ENCODE data around the gene SAMD9L.

DNA sequence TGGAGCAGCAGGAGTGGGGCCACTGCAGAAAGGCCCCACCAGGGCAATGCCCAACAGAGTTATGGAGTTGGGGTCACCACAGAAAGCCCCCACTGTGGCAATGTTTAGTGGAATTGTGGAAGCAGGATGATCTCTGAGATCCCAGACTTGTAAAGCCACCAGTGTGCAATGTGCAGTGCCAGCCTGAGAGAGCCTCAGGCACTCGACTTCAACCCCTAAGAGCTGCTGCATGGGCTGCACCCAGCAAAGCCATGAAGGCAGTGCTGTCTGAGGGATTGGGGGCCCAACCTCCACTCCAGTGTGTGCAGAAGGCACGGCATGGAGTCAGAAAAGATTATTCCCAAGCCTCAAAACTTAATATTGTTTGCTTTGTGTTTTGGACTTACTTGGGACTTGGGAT lies 50.8 kb downstream of the SAMD9L start:
- TF ChIP-seq TOX (CRISPR knock-in tag; IDR thresholded peaks at IDR 0.05; ENCODE audit: borderline replicate concordance) (no peak), ZFP3 (CRISPR knock-in tag; IDR thresholded peaks at IDR 0.05) (no peak), ZNF8 (CRISPR knock-in tag; IDR thresholded peaks at IDR 0.05) (no peak), ZNF565 (CRISPR knock-in tag; conservative IDR thresholded peaks at IDR 0.05; ENCODE audit: low read depth) (no peak), SNAI2 (CRISPR knock-in tag; IDR thresholded peaks at IDR 0.05) (no peak), OSR1 (CRISPR knock-in tag; IDR thresholded peaks at IDR 0.05) (no peak), ARNTL (CRISPR knock-in tag; IDR thresholded peaks at IDR 0.05; ENCODE audit: borderline replicate concordance, low read depth) (no peak), RARB (CRISPR knock-in tag; IDR thresholded peaks at IDR 0.05) (no peak), ISL1 (CRISPR knock-in tag; IDR thresholded peaks at IDR 0.05) (no peak)
- TF ChIP-seq, protein P1, sequence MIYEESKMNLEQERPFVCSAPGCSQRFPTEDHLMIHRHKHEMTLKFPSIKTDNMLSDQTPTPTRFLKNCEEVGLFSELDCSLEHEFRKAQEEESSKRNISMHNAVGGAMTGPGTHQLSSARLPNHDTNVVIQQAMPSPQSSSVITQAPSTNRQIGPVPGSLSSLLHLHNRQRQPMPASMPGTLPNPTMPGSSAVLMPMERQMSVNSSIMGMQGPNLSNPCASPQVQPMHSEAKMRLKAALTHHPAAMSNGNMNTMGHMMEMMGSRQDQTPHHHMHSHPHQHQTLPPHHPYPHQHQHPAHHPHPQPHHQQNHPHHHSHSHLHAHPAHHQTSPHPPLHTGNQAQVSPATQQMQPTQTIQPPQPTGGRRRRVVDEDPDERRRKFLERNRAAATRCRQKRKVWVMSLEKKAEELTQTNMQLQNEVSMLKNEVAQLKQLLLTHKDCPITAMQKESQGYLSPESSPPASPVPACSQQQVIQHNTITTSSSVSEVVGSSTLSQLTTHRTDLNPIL (CRISPR knock-in tag; IDR thresholded peaks at IDR 0.05; ENCODE audit: low read depth): no peak
- TF ChIP-seq, protein P2, sequence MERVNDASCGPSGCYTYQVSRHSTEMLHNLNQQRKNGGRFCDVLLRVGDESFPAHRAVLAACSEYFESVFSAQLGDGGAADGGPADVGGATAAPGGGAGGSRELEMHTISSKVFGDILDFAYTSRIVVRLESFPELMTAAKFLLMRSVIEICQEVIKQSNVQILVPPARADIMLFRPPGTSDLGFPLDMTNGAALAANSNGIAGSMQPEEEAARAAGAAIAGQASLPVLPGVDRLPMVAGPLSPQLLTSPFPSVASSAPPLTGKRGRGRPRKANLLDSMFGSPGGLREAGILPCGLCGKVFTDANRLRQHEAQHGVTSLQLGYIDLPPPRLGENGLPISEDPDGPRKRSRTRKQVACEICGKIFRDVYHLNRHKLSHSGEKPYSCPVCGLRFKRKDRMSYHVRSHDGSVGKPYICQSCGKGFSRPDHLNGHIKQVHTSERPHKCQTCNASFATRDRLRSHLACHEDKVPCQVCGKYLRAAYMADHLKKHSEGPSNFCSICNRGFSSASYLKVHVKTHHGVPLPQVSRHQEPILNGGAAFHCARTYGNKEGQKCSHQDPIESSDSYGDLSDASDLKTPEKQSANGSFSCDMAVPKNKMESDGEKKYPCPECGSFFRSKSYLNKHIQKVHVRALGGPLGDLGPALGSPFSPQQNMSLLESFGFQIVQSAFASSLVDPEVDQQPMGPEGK (CRISPR knock-in tag; IDR thresholded peaks at IDR 0.05; ENCODE audit: borderline replicate concordance): no peak
